Stimulated activated memory B cell treated with anti-CD40 and anti-IgM and Interleukin-4, amounts not matched to agents 10 μg/mL and 1 μg/mL and 100 μg/mL, for 72 hours (primary cell): ENCODE data around the gene ZFYVE19.

Experiments used
- ATAC-seq: fragments of 150-1000 bp; cut with Tn5 transposase; 2 replicates; pipeline ENCODE4 v1.10.0; 2021
- H3K27ac Mint-ChIP-seq: one replicate; pipeline ENCODE4 v1.8.0; 2022; ENCODE audit warnings: mild to moderate bottlenecking, mixed read lengths
- H3K27me3 Mint-ChIP-seq: one replicate; pipeline ENCODE4 v1.8.0; 2022; ENCODE audit warnings: mixed read lengths
- H3K36me3 Mint-ChIP-seq: one replicate; pipeline ENCODE4 v1.8.0; 2022; ENCODE audit warnings: mixed read lengths
- H3K4me1 Mint-ChIP-seq: one replicate; pipeline ENCODE4 v1.8.0; 2022; ENCODE audit warnings: mixed read lengths
- H3K4me3 Mint-ChIP-seq: one replicate; pipeline ENCODE4 v1.8.0; 2022; ENCODE audit warnings: mild to moderate bottlenecking, moderate library complexity, mixed read lengths
- H3K9me3 Mint-ChIP-seq: one replicate; pipeline ENCODE4 v1.8.0; 2022; ENCODE audit warnings: mixed read lengths

ZFYVE19 gene

DNA sequence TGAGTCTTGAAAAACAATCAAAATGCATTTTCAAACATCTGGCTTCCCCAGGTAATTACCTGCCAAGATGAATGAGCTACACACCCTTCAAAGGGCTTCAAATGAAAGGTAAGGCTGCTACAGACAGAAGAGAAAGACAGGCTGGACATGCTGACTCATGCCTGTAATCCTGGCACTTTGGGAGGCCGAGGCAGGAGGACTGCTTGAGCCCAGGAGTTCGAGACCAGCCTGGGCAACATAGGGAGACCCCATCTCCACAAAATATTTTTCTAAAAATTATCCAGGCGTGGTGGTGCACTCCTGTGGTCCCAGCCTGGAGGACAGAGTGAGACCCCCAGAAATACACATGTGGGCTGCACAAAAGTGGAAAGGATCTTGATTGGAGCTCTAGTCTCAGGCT, 14.5 kb upstream of the ZFYVE19 start:
- Mint-ChIP-seq H3K27me3 (no peaks in the 10 kb centered on the region), H3K4me3 (no peak overlapping the region), H3K36me3 (peaks cover 6% of the 10 kb centered on the region), H3K9me3 (no peaks in the 10 kb centered on the region), H3K27ac (no peak overlapping the region), H3K4me1 (peaks cover 24% of the 10 kb centered on the region)
- ATAC-seq: no peak

DNA sequence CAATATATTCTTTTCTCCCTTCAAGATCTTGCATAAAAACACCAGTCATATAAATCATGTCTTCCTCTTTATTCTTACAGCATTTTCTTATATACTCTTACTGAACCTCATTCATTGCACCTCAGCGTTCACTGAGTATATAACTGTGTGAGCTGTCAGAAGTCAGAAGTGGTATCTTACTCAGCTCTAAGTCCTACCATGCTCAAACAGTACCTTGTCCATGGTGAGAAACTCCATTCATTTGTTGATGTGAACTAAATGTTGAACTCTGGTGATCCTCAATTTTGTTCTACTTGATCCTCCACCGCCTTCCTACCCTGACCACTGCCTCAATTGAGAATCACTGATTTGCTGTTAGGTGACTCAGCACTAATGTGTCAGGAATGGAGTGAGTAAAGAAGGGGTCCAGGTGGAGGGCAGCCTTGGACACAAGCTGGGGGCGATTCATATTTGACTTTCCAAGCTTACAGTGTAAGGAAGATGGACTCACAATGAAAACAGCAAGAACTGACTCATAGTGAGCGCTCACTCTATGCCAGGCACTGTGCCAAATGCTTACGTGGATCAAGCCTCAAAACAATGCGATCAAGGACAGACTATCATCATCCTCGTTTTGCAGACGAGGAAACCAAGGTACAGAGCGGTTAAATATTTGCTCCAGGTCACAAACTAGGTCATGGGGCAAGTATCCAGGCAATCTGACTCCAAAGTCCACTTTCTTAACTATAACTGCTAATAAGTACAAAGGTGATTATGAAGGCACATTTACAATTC, 13.5 kb upstream of the ZFYVE19 start:
- Mint-ChIP-seq H3K27me3 (no peaks in the 10 kb centered on the region), H3K4me3 (no peak overlapping the region), H3K36me3 (peaks cover 13% of the 10 kb centered on the region), H3K9me3 (no peaks in the 10 kb centered on the region), H3K27ac (peak overlapping the region; percentile 39), H3K4me1 (peaks cover 31% of the 10 kb centered on the region)
- ATAC-seq: no peak

DNA sequence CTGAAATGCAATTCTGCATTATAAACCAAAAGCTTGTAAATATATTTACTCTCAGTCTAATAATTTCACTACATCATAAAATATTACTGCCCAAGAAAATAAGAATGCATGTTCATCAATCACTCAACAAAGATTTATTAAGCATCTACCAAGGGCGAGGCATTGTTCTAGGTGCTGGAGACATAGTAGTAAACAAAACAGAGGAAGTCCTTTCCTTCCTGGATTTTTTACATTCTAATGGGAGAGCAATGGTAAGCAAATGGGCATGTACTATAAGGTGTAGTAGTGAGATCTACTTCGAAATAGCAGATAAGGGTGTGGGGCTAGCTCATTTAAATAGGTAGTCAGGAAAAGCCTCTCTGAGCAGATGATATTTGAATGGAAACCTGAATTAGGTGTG, 10.8 kb upstream of the ZFYVE19 start:
- H3K4me3 Mint-ChIP-seq: no peak overlapping the region

DNA sequence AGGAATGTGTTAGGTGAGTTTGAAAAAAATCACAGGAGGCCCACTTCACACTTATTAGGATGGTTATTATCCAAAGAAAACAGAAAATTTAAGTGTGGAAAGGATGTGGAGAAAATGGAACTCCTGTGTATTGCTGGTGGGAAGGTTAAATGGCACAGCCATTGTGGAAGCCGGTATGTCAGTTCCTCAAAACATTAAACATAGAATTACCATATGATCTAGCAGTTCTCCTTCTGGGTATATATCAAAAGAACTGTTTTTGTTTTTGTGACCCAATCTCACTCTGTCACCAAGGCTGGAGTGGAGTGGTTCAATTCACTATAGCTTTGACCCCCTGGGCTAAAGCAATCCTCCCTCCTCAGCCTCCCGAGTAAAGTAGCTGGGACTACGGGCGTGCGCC, 10.4 kb upstream of the ZFYVE19 start:
- no peak for ATAC-seq
- H3K36me3 Mint-ChIP-seq: peaks cover 24% of the 10 kb centered on the region
- H3K9me3 Mint-ChIP-seq: no peaks in the 10 kb centered on the region
- H3K4me3 Mint-ChIP-seq: no peak overlapping the region
- H3K27ac Mint-ChIP-seq: peak overlapping the region; percentile 2
- peaks cover 33% of the 10 kb centered on the region for H3K4me1 Mint-ChIP-seq
- no peaks in the 10 kb centered on the region for H3K27me3 Mint-ChIP-seq

More for the DNA sequence above, 10.8 kb upstream of the ZFYVE19 start:
- peaks cover 19% of the 10 kb centered on the region for H3K36me3 Mint-ChIP-seq
- H3K9me3 Mint-ChIP-seq: no peaks in the 10 kb centered on the region
- peaks cover 29% of the 10 kb centered on the region for H3K4me1 Mint-ChIP-seq
- no peaks in the 10 kb centered on the region for H3K27me3 Mint-ChIP-seq
- peak overlapping the region; percentile 2 for H3K27ac Mint-ChIP-seq
- no peak for ATAC-seq

DNA sequence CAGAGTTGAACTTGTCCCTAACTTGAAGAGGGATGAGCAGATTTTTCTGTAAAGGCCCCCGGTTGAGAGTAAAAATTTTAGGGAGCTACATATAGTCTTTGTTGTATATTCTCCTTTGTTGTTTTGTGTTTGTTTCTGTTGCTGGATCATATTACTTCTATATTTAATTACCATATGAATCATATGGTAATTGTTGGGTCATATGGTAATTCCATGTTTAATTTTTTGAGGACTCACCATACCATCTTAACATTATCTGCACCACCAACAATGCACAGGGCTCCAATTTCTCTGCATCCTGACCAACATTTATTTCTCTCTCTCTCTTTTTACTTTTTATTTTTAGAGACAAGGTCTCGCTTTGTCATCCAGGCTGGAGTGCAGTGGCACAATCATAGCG, 7.4 kb upstream of the ZFYVE19 start:
- peaks cover 24% of the 10 kb centered on the region for H3K36me3 Mint-ChIP-seq
- H3K4me3 Mint-ChIP-seq: no peak overlapping the region
- peaks cover 31% of the 10 kb centered on the region for H3K4me1 Mint-ChIP-seq
- no peaks in the 10 kb centered on the region for H3K9me3 Mint-ChIP-seq
- H3K27ac Mint-ChIP-seq: no peak overlapping the region
- H3K27me3 Mint-ChIP-seq: no peaks in the 10 kb centered on the region
- no peak for ATAC-seq

DNA sequence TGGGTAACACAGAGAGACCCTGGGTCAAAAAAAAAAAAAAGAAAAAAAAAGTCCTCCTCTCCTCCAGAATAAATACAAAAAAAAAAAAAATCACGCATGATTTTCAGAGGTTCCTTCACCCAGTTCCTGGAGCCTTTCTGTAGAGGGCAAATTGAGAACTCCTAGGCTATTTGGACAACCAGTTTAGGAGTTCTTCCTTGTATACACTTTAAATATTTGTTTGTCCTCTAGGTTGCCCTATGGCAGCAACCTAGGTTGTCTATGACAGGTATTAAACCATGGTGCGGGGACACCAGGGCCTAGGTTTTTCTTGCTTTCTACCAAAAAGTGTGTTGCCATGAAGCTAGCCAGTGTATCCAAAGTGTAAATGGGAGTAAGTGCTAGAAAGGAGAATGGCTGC, 3.8 kb upstream of the ZFYVE19 start:
- no peaks in the 10 kb centered on the region for H3K27me3 Mint-ChIP-seq
- H3K36me3 Mint-ChIP-seq: peaks cover 21% of the 10 kb centered on the region
- ATAC-seq: no peak
- H3K4me3 Mint-ChIP-seq: no peak overlapping the region
- peaks cover 26% of the 10 kb centered on the region for H3K4me1 Mint-ChIP-seq
- no peak overlapping the region for H3K27ac Mint-ChIP-seq
- no peaks in the 10 kb centered on the region for H3K9me3 Mint-ChIP-seq

DNA sequence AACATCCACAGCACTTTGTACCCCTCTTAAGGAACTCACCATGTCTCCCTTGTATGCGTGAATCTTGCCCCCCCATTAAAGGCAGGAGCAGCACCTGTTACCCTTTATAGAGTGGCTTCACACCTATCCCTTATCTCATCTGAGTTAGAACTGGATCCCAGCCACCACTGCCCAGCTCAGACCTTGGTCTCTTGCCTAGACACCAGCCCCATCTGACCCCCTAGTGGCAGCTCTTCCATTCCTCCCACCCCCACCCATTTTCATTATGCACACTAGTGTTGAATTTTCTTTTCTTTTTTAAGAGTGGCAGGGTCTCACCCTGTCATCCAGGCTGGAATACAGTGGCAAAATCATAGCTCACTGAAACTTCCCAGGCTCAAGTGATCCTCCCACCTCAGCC, 3.2 kb upstream of the ZFYVE19 start:
- H3K9me3 Mint-ChIP-seq: no peaks in the 10 kb centered on the region
- H3K27me3 Mint-ChIP-seq: no peaks in the 10 kb centered on the region
- peaks cover 24% of the 10 kb centered on the region for H3K4me1 Mint-ChIP-seq
- H3K4me3 Mint-ChIP-seq: no peak overlapping the region
- H3K36me3 Mint-ChIP-seq: peaks cover 14% of the 10 kb centered on the region
- no peak for ATAC-seq
- no peak overlapping the region for H3K27ac Mint-ChIP-seq

DNA sequence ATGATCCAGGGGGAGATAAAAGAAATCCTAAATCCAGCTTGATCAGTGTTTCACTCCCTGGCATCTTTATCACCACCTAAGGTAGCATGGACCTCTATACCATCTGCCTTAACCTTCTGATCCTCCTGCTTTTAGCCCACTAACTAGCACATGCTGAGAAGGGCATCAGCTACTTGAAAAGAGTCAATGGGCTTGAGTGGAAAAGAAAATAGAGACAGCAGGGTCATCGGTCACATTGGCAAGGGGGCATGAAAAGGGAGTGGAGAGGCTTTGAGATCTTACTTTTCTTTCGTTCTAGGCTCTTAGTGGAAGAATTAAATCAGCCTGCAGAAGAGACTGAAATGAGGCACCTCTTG, 239 bp upstream of the ZFYVE19 start:
- Mint-ChIP-seq H3K27ac (peak overlapping the region; percentile 97), H3K36me3 (peaks cover 18% of the 10 kb centered on the region), H3K4me1 (peaks cover 23% of the 10 kb centered on the region), H3K27me3 (no peaks in the 10 kb centered on the region), H3K9me3 (no peaks in the 10 kb centered on the region), H3K4me3 (peak overlapping the region; percentile 96)
- no peak for ATAC-seq

DNA sequence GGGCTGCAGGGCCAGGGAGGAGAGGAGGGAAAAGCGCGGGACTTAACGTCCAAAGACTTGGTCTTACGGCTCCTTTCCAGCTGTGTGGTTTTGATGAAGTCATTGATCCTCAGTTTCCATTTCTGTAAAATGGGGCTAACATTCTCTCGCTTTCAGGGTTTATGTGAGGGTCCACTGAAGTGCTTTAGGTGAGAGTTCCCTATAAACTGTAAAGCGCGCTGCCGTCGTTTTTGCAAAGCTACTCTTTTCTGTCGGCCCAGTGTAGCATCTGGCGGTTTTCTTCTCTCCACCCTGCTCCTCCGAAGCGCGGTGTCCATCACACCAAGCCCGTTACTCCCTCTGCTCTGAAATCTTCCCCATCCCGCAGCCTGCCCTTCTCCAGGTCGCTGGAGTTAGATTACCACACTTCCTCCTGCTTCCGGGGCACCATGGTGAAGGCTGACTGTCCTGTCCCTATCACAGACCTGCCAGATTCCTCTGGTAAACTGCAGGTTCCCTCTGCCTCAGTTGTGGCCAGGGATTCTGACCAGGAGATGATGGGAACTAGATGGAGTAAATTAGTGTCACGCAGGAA, 1.1 kb downstream of the ZFYVE19 start:
- Mint-ChIP-seq H3K9me3 (no peaks in the 10 kb centered on the region), H3K4me1 (peaks cover 19% of the 10 kb centered on the region), H3K27me3 (no peaks in the 10 kb centered on the region), H3K36me3 (peaks cover 25% of the 10 kb centered on the region), H3K27ac (peak overlapping the region; percentile 97), H3K4me3 (peak overlapping the region; percentile 96)
- no peak for ATAC-seq

DNA sequence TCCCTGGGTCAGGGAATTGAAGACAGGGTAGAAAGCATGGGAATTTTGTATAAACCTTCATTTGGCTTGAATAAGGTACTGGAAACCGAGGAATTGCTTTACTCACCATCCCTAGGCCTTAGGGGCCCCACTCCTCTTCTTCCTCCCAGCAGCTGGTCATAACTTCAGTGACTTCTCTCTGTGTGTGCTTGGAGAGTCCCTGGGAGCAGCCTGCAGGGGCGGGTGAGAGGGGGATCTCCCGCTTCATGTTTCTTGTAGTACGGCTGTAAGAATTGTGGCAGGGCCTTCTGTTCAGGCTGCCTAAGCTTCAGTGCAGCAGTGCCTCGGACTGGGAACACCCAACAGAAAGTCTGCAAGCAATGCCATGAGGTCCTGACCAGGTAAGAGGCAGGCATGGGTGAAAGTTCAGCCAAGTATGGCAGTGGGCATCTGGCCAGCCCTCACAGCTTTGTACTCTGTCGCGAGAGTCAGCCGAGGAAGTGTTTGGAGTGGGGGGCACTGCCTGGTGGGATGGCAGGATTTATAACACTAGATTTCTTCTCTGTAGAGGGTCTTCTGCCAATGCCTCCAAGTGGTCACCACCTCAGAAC, 2.1 kb downstream of the ZFYVE19 start:
- no peak for ATAC-seq
- Mint-ChIP-seq H3K27ac (no peak overlapping the region), H3K4me1 (peaks cover 19% of the 10 kb centered on the region), H3K36me3 (peaks cover 33% of the 10 kb centered on the region), H3K9me3 (no peaks in the 10 kb centered on the region), H3K27me3 (no peaks in the 10 kb centered on the region), H3K4me3 (peak overlapping the region; percentile 96)

DNA sequence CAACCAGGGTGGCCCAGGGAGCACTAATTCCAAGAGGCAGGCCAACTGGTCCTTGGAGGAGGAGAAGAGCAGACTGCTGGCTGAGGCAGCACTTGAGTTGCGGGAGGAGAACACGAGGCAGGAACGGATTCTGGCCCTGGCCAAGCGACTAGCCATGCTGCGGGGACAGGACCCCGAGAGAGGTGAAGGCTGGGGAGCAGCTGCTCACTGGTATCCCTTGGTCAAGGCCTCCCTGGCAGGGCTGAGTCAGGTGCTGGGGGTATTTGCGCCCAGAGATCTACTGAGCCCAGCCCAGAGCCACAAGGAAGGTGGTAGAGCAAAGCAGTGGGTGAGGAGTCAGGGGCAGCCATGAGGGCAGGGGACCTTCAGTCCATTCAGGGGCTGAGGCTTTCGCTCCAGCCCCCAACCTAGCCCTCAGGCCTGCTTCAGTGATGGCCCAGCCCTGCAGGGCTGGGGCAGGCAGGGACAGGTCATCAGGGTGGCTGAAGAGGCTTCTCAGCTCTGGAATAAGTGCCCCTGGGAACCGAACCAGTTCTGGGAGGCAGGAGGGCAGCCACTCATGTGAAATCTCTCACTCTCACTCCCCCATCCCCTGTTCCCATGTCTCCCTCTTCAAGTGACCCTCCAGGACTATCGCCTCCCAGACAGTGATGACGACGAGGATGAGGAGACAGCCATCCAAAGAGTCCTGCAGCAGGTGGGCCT, 6.0 kb downstream of the ZFYVE19 start:
- ATAC-seq: no peak

DNA sequence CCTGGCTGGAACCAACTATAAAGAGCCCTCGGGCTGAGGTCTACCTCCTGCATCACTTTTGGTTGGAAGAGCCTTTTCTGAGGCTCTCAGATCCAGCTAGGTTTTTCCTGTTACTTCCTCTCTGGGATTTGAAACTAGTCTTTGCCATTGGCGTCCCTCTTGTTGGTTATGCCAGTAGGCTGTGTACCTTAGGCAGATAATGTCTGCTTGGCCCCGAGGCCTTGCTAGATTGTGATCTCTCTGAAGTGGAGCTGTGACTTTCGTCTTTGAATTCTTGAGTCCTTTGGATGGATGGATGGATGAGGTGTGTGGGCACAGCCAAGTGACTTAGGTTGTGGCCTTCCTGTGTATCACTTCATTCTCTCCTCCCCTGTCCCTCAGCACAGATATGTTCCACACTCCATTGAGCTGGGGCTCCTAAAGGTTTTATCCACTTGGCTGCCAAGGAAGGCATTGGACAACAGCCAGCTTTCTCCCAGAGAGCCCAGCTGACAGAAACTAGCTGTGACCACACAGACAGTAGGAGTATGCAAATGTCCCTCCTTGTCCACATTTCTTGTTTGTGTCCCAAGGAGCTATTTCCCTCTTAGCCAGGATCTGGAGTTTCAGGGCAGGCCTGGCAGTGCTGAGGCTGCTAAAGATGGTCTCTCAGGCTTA, 8.3 kb downstream of the ZFYVE19 start:
- Mint-ChIP-seq H3K4me3 (no peak overlapping the region), H3K9me3 (no peaks in the 10 kb centered on the region), H3K27ac (no peak overlapping the region), H3K27me3 (no peaks in the 10 kb centered on the region), H3K4me1 (no peaks in the 10 kb centered on the region), H3K36me3 (peaks cover 55% of the 10 kb centered on the region)
- no peak for ATAC-seq

More for the DNA sequence above, 6.0 kb downstream of the ZFYVE19 start:
- no peaks in the 10 kb centered on the region for H3K27me3 Mint-ChIP-seq
- peaks cover 55% of the 10 kb centered on the region for H3K36me3 Mint-ChIP-seq
- H3K4me3 Mint-ChIP-seq: no peak overlapping the region
- H3K27ac Mint-ChIP-seq: no peak overlapping the region
- H3K9me3 Mint-ChIP-seq: no peaks in the 10 kb centered on the region
- peaks cover 12% of the 10 kb centered on the region for H3K4me1 Mint-ChIP-seq

DNA sequence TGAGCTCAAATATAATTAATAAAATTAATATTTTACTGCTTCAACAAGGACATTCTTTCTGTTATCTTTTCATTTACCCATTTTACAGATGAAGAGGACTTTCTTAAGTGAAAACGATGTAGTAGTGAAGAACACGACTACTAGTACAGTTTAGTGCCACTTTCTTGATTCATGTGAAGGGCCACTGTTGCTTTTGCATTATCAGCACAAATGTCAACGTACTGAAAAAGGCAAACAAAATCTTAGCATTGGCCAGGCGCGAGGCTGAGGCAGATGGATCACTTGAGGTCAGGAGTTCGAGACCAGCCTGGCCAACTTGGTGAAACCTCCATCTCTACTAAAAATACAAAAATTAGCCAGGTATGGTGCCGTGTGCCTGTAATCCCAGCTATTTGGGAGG, 12.2 kb downstream of the ZFYVE19 start:
- no peaks in the 10 kb centered on the region for H3K9me3 Mint-ChIP-seq
- no peak for ATAC-seq
- H3K36me3 Mint-ChIP-seq: peaks cover 21% of the 10 kb centered on the region
- no peaks in the 10 kb centered on the region for H3K27me3 Mint-ChIP-seq
- H3K4me1 Mint-ChIP-seq: no peaks in the 10 kb centered on the region
- H3K4me3 Mint-ChIP-seq: no peak overlapping the region
- H3K27ac Mint-ChIP-seq: no peak overlapping the region

DNA sequence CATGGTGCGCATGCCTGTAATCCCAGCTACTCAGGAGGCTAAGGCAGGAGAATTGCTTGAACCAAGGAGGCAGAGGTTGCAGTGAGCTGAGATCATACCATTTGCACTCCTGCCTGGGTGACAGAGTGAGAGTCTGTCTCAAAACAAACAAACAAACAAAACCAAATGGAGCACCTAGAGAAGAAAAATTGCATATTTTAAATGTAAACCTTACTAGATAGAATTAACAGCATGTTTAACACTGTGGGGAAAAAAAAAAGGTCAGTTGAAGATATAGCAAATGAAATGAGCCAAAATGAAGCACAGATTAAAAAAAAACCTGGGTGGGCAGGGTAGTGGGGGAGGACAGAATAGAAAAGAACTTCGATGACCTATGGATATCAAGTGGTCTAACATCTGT, 14.3 kb downstream of the ZFYVE19 start:
- H3K9me3 Mint-ChIP-seq: no peaks in the 10 kb centered on the region
- H3K27ac Mint-ChIP-seq: no peak overlapping the region
- no peak overlapping the region for H3K4me3 Mint-ChIP-seq
- peaks cover 1% of the 10 kb centered on the region for H3K36me3 Mint-ChIP-seq
- no peaks in the 10 kb centered on the region for H3K27me3 Mint-ChIP-seq
- no peak for ATAC-seq
- no peaks in the 10 kb centered on the region for H3K4me1 Mint-ChIP-seq
